PC-3 (cell line): ENCODE measurements around the gene CCDC78. TPM values are rescaled to one million over a fixed set of nuclear protein-coding genes. Genes with fewer than 3 reads are reported as not detected.

Source experiments
- ATAC-seq: fragments of 200-7000 bp; cut with Tn5 transposase; 2 replicates; pipeline ENCODE4 v1.9.1; 2020; ENCODE audit warnings: mild to moderate bottlenecking, moderate library complexity
- BruUV-seq: library from RNA; stranded (reverse); fragments of 400-500 nt; replicated peaks from 2 replicates; lab custom pipeline; 2021; lab: Mats Ljungman, UMichigan
- CTCF ChIA-PET: fragments of 300-600 bp; sonication (Branson Sonifier 250); formaldehyde crosslinking; loops from one replicate; lab custom pipeline; 2022; ENCODE audit warnings: antibody characterized with exemption; lab: Charles Lee
- POLR2A ChIA-PET: fragments of 300-600 bp; sonication (Branson Sonifier 250); formaldehyde crosslinking; loops from one replicate; lab custom pipeline; 2022; ENCODE audit warnings: antibody characterized with exemption; ENCODE audit not compliant: unreplicated experiment; lab: Charles Lee
- DNase-seq: peaks from one replicate; pipeline ENCODE4 v3.0.0-alpha.2; 2015
- H2AFZ ChIP-seq: fragments of 300-600 bp; sonication (generic); 2 replicates; pipeline ENCODE4 v1.6.0; 2016; ENCODE audit warnings: antibody characterized with exemption, low read length
- H3F3A ChIP-seq: fragments of 300-600 bp; sonication (generic); one replicate; pipeline ENCODE4 v1.6.0; 2017; ENCODE audit warnings: antibody characterized with exemption, low read length, control low read depth, mild to moderate bottlenecking; ENCODE audit not compliant: unreplicated experiment
- H3K27ac ChIP-seq: fragments of 300-600 bp; sonication (generic); 2 replicates; pipeline ENCODE4 v1.5.1; 2016; ENCODE audit warnings: mild to moderate bottlenecking, low read length
- H3K27me3 ChIP-seq: fragments of 300-600 bp; sonication (generic); 2 replicates; pipeline ENCODE4 v1.6.1; 2016; ENCODE audit warnings: low read length, mixed read lengths
- H3K36me3 ChIP-seq: fragments of 300-600 bp; sonication (generic); 2 replicates; pipeline ENCODE4 v1.6.1; 2016; ENCODE audit warnings: low read depth, mixed run types, low read length, mixed read lengths
- H3K4me1 ChIP-seq: fragments of 300-600 bp; sonication (generic); 2 replicates; pipeline ENCODE4 v1.5.1; 2016; ENCODE audit warnings: low read length; ENCODE audit not compliant: insufficient read depth
- H3K4me2 ChIP-seq: fragments of 300-600 bp; sonication (generic); 2 replicates; pipeline ENCODE4 v1.6.0; 2016; ENCODE audit warnings: low read length
- H3K4me3 ChIP-seq: fragments of 300-600 bp; sonication (generic); 2 replicates; pipeline ENCODE4 v1.5.1; 2016; ENCODE audit warnings: mild to moderate bottlenecking, low read length, mixed read lengths
- H3K79me2 ChIP-seq: fragments of 300-600 bp; sonication (generic); 2 replicates; pipeline ENCODE4 v1.6.1; 2017; ENCODE audit warnings: low read length, mixed read lengths
- H3K9ac ChIP-seq: fragments of 300-600 bp; sonication (generic); 2 replicates; pipeline ENCODE4 v1.6.0; 2016; ENCODE audit warnings: mild to moderate bottlenecking, low read length
- H3K9me2 ChIP-seq: fragments of 300-600 bp; sonication (generic); replicated peaks from 2 replicates; pipeline ENCODE4 v1.6.1; 2016; ENCODE audit warnings: mixed run types, low read length, mixed read lengths
- H3K9me3 ChIP-seq: fragments of 300-600 bp; sonication (generic); 2 replicates; pipeline ENCODE4 v1.6.1; 2016; ENCODE audit warnings: low read length, mixed read lengths
- H4K20me1 ChIP-seq: fragments of 300-600 bp; sonication (generic); 2 replicates; pipeline ENCODE4 v1.6.1; 2016; ENCODE audit warnings: low read length, mixed read lengths
- EZH2 ChIP-seq: fragments of 300-600 bp; sonication (generic); IDR thresholded peaks from one replicate; pipeline ENCODE4 v1.6.1; 2017; ENCODE audit warnings: antibody characterized with exemption, mild to moderate bottlenecking, low read length; ENCODE audit not compliant: unreplicated experiment
- EZH2phosphoT487 ChIP-seq: fragments of 300-600 bp; sonication (generic); IDR thresholded peaks from 2 replicates; pipeline ENCODE4 v1.6.1; 2018; ENCODE audit warnings: mild to moderate bottlenecking, antibody characterized with exemption, low read length, borderline replicate concordance
- intact Hi-C: fragments of 100-400 bp; cut with micrococcal nuclease; formaldehyde crosslinking; loops from 2 replicates; pipeline ENCODE4 v1.9.0; 2023
- total RNA-seq: library from RNA; depleted of rRNA; stranded (reverse); fragments of >200 nt; gene quantifications from 2 replicates; pipeline ENCODE4 v1.2.3, GENCODE V29; 2014
- TF ChIP-seq, protein P1 (sequence below): fragments of 300-600 bp; sonication (generic); conservative IDR thresholded peaks from 2 replicates; pipeline ENCODE4 v1.5.1; 2017; ENCODE audit warnings: antibody characterized with exemption, low read depth, mild to moderate bottlenecking, low read length

CCDC78 gene
- total RNA-seq, 1 experiment from 2014 or later, result 3.3 TPM

DNA sequence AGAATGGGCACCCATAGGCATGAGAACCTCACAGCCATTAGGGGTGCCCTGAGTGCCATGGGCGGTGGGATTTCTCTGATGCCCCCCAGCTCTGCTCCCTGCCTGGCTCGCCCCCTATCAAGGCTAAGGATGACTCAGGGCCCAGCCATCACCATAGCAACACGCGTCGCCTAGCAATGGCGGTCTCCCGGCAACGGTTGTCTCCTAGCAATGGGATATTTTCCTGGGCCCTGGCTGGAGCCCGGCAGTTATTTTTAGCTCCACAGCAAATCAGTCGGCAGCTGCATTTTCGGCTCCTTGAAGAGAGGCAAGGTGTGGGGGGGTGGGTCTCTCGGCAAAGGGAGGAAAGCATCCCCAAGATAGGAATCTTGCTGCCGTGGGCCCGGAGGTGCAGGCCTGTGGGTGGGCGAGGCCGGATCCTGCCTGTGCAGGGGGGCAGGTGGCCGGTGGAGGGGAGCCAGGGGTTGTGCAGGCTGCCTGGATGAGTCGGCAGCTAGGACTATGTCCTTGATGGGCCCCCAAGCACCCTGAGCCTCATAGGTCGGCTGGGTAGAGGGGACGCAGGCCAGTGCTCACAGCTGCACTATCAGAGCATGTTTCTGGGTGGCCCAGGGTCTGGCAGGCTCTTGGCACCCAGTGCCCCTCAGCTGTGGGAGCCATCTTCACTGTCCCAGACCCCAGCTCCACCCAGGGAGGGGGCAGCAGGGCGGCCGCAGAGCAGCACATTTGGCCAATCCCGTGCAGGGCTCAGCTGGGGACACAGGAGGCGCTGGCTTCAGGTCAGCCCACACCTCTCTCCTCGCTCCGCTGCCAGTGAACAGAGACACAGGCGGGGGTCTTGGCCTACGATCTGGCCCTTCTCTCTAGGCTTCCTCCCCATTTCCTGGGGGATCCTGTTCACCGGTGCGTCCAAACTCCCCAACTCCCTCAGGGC lies 16.4 kb downstream of the CCDC78 start:
- H3K9me2 ChIP-seq, result no peaks in the 10 kb centered on the region
- no peaks in the 10 kb centered on the region for H3K9me3 ChIP-seq
- peaks cover 28% of the 10 kb centered on the region for H3K27me3 ChIP-seq
- POLR2A ChIA-PET, result no interaction called here
- H3F3A ChIP-seq, result no peaks in the 10 kb centered on the region
- no peaks in the 10 kb centered on the region for H3K79me2 ChIP-seq
- intact Hi-C loops, result loop anchor here (10.0 kb wide), 1 partner anchor 75 kb away; the partner anchor contains the start of genes CHTF18 and RPUSD1
- no peak overlapping the region for H3K27ac ChIP-seq
- H2AFZ ChIP-seq, result no peak overlapping the region
- no peaks in the 10 kb centered on the region for H3K36me3 ChIP-seq
- no peak overlapping the region for H3K4me2 ChIP-seq
- DNase-seq, result peak; percentile 54
- TF ChIP-seq, protein P1, sequence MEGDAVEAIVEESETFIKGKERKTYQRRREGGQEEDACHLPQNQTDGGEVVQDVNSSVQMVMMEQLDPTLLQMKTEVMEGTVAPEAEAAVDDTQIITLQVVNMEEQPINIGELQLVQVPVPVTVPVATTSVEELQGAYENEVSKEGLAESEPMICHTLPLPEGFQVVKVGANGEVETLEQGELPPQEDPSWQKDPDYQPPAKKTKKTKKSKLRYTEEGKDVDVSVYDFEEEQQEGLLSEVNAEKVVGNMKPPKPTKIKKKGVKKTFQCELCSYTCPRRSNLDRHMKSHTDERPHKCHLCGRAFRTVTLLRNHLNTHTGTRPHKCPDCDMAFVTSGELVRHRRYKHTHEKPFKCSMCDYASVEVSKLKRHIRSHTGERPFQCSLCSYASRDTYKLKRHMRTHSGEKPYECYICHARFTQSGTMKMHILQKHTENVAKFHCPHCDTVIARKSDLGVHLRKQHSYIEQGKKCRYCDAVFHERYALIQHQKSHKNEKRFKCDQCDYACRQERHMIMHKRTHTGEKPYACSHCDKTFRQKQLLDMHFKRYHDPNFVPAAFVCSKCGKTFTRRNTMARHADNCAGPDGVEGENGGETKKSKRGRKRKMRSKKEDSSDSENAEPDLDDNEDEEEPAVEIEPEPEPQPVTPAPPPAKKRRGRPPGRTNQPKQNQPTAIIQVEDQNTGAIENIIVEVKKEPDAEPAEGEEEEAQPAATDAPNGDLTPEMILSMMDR, result 0 out of 2 replicates have a peak, but pooled peaks have one; percentile 12
- no peak for TF ChIP-seq EZH2phosphoT487
- no peak overlapping the region for H3K9ac ChIP-seq
- ATAC-seq, result no peak
- H4K20me1 ChIP-seq, result no peaks in the 10 kb centered on the region
- no TSS peak for BruUV-seq
- no peak overlapping the region for H3K4me3 ChIP-seq
- H3K4me1 ChIP-seq, result peaks cover 16% of the 10 kb centered on the region
- CTCF ChIA-PET, result interaction anchor here (0.6 kb wide), 1 partner anchor 100 kb away, joined by 4 read pairs; no protein-coding TSS in a partner anchor

DNA sequence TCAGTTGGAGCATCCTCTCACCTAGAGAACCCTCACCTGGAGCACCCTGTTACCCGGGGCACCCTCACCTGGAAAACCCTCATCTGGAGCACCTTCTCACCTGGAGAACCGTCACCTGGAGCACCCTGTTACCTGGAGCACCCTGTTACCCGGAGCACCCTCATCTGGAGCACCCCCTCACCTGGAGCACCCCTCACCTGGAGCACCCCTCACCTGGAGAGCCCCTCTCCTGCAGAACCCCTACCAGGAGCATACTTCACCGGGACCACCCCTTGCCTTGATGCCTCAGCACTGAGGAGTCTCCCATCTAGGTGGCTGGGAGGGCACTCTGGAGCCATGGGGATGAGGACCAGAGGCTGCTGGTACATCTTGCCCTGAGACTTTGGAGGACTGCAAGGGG lies 17.3 kb downstream of the CCDC78 start:
- TF ChIP-seq EZH2phosphoT487 (no peak), EZH2 (no peak)
- TF ChIP-seq, protein P1, result no peak
- intact Hi-C loops, result no loop called here

More for the DNA sequence above, 17.3 kb downstream of the CCDC78 start:
- DNase-seq (no peak), ATAC-seq (no peak)
- Histone ChIP-seq H3K9ac (no peak overlapping the region), H4K20me1 (no peaks in the 10 kb centered on the region), H3K79me2 (no peaks in the 10 kb centered on the region), H3K9me2 (no peaks in the 10 kb centered on the region), H3K27ac (no peak overlapping the region), H3K4me2 (no peak overlapping the region), H3K4me3 (no peak overlapping the region), H3K9me3 (no peaks in the 10 kb centered on the region), H3F3A (no peaks in the 10 kb centered on the region), H3K36me3 (no peaks in the 10 kb centered on the region), H2AFZ (no peak overlapping the region), H3K27me3 (peaks cover 33% of the 10 kb centered on the region), H3K4me1 (peaks cover 8% of the 10 kb centered on the region)
- ChIA-PET CTCF (interaction anchor here (0.6 kb wide), 1 partner anchor 100 kb away, joined by 4 read pairs; no protein-coding TSS in a partner anchor), POLR2A (no interaction called here)
- BruUV-seq, result no TSS peak
